GM23338 (cell line): Measurements from ENCODE around the gene ARHGEF10L. TPM values are rescaled to one million over a fixed set of nuclear protein-coding genes. Genes with fewer than 3 reads are reported as not detected.

Experiments
- ATAC-seq: fragments of 200-7000 bp; cut with Tn5 transposase; 3 replicates; pipeline ENCODE4 v1.9.1; 2020
- DNase-seq: peaks from one replicate; pipeline ENCODE4 v3.0.0-alpha.2; 2015; ENCODE audit warnings: low spot score
- H2AFZ ChIP-seq: fragments of 200-600 bp; sonication (generic); 2 replicates; pipeline ENCODE4 v1.8.0; 2016; ENCODE audit warnings: antibody characterized with exemption, mild to moderate bottlenecking, moderate library complexity
- H3F3A ChIP-seq: fragments of 200-600 bp; sonication (generic); replicated peaks from 2 replicates; pipeline ENCODE4 v1.8.0; 2017; ENCODE audit warnings: antibody characterized with exemption, mixed run types, low read depth
- H3K27ac ChIP-seq: fragments of 200-600 bp; sonication (generic); 2 replicates; pipeline ENCODE4 v1.6.1; 2016; ENCODE audit warnings: low read depth
- H3K27me3 ChIP-seq: fragments of 200-600 bp; sonication (generic); 2 replicates; pipeline ENCODE4 v1.8.0; 2016; ENCODE audit warnings: mild to moderate bottlenecking, mixed run types, moderate library complexity; ENCODE audit not compliant: insufficient read depth
- H3K36me3 ChIP-seq: fragments of 200-600 bp; sonication (generic); 2 replicates; pipeline ENCODE4 v1.8.0; 2016; ENCODE audit warnings: mild to moderate bottlenecking; ENCODE audit not compliant: insufficient read depth
- H3K4me1 ChIP-seq: fragments of 200-600 bp; sonication (generic); 2 replicates; pipeline ENCODE4 v1.8.0; 2016; ENCODE audit warnings: mild to moderate bottlenecking, moderate library complexity; ENCODE audit not compliant: insufficient read depth
- H3K4me2 ChIP-seq: fragments of 200-600 bp; sonication (generic); 2 replicates; pipeline ENCODE4 v1.7.1; 2017; ENCODE audit warnings: mixed run types
- H3K4me3 ChIP-seq: fragments of 200-600 bp; sonication (generic); 2 replicates; pipeline ENCODE4 v1.6.1; 2016; ENCODE audit warnings: mixed run types
- H3K79me2 ChIP-seq: fragments of 200-600 bp; sonication (generic); replicated peaks from 2 replicates; pipeline ENCODE4 v1.8.0; 2017; ENCODE audit warnings: mild to moderate bottlenecking; ENCODE audit not compliant: insufficient read depth
- H3K9me2 ChIP-seq: fragments of 200-600 bp; sonication (generic); 2 replicates; pipeline ENCODE4 v1.8.0; 2017; ENCODE audit not compliant: insufficient read depth
- H4K20me1 ChIP-seq: fragments of 200-600 bp; sonication (generic); replicated peaks from 2 replicates; pipeline ENCODE4 v1.8.0; 2017; ENCODE audit warnings: mild to moderate bottlenecking; ENCODE audit not compliant: insufficient read depth
- H3K27ac Mint-ChIP-seq: 2 replicates; pipeline ENCODE4 v1.8.0; 2020; ENCODE audit warnings: inconsistent platforms, mild to moderate bottlenecking, moderate library complexity, mixed read lengths
- H3K27me3 Mint-ChIP-seq: 3 replicates; pipeline ENCODE4 v1.8.0; 2022; ENCODE audit warnings: low read depth, mild to moderate bottlenecking, moderate library complexity, mixed read lengths, inconsistent platforms; ENCODE audit not compliant: insufficient read depth, poor library complexity
- H3K36me3 Mint-ChIP-seq: 3 replicates; pipeline ENCODE4 v1.8.0; 2021; ENCODE audit warnings: low read depth, mild to moderate bottlenecking, inconsistent platforms, moderate library complexity, mixed read lengths
- H3K4me1 Mint-ChIP-seq: 3 replicates; pipeline ENCODE4 v1.8.0; 2020; ENCODE audit warnings: mild to moderate bottlenecking, inconsistent platforms, mixed read lengths
- H3K4me3 Mint-ChIP-seq: 3 replicates; pipeline ENCODE4 v1.8.0; 2021; ENCODE audit warnings: moderate library complexity, mild to moderate bottlenecking, inconsistent platforms, mixed read lengths
- H3K9me3 Mint-ChIP-seq: 3 replicates; pipeline ENCODE4 v1.8.0; 2020; ENCODE audit warnings: moderate library complexity, mild to moderate bottlenecking, inconsistent platforms, mixed read lengths
- CREB1 ChIP-seq: fragments of 250-450 bp; sonication (Bioruptor Pico); IDR thresholded peaks from 2 replicates; pipeline ENCODE4 v1.5.0; 2020; ENCODE audit warnings: low read depth, mild to moderate bottlenecking, moderate library complexity
- EZH2 ChIP-seq: fragments of 200-600 bp; sonication (generic); IDR thresholded peaks from one replicate; pipeline ENCODE4 v1.8.0; 2017; ENCODE audit warnings: antibody characterized with exemption, mild to moderate bottlenecking, low read depth; ENCODE audit not compliant: unreplicated experiment
- EZH2phosphoT487 ChIP-seq: fragments of 200-600 bp; sonication (generic); IDR thresholded peaks from one replicate; pipeline ENCODE4 v1.8.1; 2018; ENCODE audit warnings: antibody characterized with exemption; ENCODE audit not compliant: unreplicated experiment
- JUNB ChIP-seq: IDR thresholded peaks from one replicate; pipeline ENCODE4 v1.6.1; 2016; ENCODE audit warnings: antibody characterized with exemption; ENCODE audit not compliant: unreplicated experiment
- NANOG ChIP-seq: IDR thresholded peaks from 2 replicates; pipeline ENCODE4 v1.6.1; 2016; ENCODE audit warnings: antibody characterized with exemption, borderline replicate concordance
- POLR2AphosphoS5 ChIP-seq: IDR thresholded peaks from 2 replicates; pipeline ENCODE4 v1.6.1; 2016; ENCODE audit warnings: antibody characterized with exemption, low read depth
- REST ChIP-seq: IDR thresholded peaks from one replicate; pipeline ENCODE4 v1.6.1; 2018; ENCODE audit warnings: antibody characterized with exemption; ENCODE audit not compliant: unreplicated experiment
- STAT1 ChIP-seq: IDR thresholded peaks from one replicate; pipeline ENCODE4 v1.6.1; 2016; ENCODE audit warnings: antibody characterized with exemption; ENCODE audit not compliant: unreplicated experiment
- ZNF114 ChIP-seq: fragments of 250-450 bp; sonication (Bioruptor Pico); IDR thresholded peaks from 2 replicates; pipeline ENCODE4 v1.5.0; 2020; ENCODE audit warnings: mild to moderate bottlenecking, moderate library complexity
- ZNF331 ChIP-seq: fragments of 250-450 bp; sonication (Bioruptor Pico); IDR thresholded peaks from 2 replicates; pipeline ENCODE4 v1.5.0; 2020; ENCODE audit warnings: low read depth, mild to moderate bottlenecking, moderate library complexity
- ZNF462 ChIP-seq: fragments of 250-450 bp; sonication (Bioruptor Pico); IDR thresholded peaks from 2 replicates; pipeline ENCODE4 v1.5.0; 2020; ENCODE audit warnings: mild to moderate bottlenecking, moderate library complexity
- polyA plus RNA-seq: library from polyadenylated mRNA; unstranded; fragments of >200 nt; fragmentation: Nextera tagmentation; extraction: Ambion mirVana; gene quantifications from 2 replicates; pipeline ENCODE4 v1.2.1, GENCODE V29; 2016
- total RNA-seq: library from RNA; depleted of rRNA; stranded (reverse); fragments of >200 nt; shearing (Covaris generic); gene quantifications from 2 replicates; pipeline ENCODE4 v1.2.3, GENCODE V29; 2014
- TF ChIP-seq, protein P1 (sequence below), 2 experiments: fragments of 200-600 bp in 1 of 2; sonication (generic) in 1 of 2; conservative IDR thresholded peaks; 2 replicates each; pipeline versions ENCODE4 v1.5.1 to v1.6.1; 2016 to 2017; ENCODE audit warnings: antibody characterized with exemption in 2 of 2, low read depth in 2 of 2, mild to moderate bottlenecking in 2 of 2, moderate library complexity in 1 of 2

Gene ARHGEF10L
- total and polyA plus RNA-seq, 2 experiments from 2014 or later = 12.1 to 46.8 TPM

DNA sequence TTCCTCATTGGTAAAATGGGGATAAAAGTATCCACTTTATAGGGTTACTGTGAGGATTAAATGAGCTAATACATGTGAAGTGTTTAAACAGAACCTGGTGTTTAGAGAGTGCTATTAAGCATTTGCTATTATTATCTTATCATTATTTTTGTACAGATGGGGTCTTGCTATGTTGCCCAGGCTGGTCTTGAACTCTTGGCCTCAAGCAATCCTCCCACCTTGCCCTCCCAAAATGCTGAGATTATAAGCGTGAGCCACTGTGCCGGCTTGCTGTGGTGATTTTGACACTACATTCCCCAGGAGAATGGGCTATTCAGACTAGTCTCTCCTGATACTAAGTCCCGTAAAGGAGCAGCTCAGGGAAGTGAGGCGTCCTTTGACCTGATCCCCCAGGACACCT, 6.3 kb upstream of the ARHGEF10L start:
- no peaks in the 10 kb centered on the region for H3K36me3 Mint-ChIP-seq
- TF ChIP-seq NANOG (no peak), STAT1 (no peak), POLR2AphosphoS5 (no peak), REST (no peak), ZNF331 (no peak), CREB1 (CRISPR knock-in tag) (no peak), ZNF462 (no peak), ZNF114 (CRISPR knock-in tag) (no peak), EZH2 (no peak), JUNB (no peak), EZH2phosphoT487 (no peak)
- TF ChIP-seq, protein P1, sequence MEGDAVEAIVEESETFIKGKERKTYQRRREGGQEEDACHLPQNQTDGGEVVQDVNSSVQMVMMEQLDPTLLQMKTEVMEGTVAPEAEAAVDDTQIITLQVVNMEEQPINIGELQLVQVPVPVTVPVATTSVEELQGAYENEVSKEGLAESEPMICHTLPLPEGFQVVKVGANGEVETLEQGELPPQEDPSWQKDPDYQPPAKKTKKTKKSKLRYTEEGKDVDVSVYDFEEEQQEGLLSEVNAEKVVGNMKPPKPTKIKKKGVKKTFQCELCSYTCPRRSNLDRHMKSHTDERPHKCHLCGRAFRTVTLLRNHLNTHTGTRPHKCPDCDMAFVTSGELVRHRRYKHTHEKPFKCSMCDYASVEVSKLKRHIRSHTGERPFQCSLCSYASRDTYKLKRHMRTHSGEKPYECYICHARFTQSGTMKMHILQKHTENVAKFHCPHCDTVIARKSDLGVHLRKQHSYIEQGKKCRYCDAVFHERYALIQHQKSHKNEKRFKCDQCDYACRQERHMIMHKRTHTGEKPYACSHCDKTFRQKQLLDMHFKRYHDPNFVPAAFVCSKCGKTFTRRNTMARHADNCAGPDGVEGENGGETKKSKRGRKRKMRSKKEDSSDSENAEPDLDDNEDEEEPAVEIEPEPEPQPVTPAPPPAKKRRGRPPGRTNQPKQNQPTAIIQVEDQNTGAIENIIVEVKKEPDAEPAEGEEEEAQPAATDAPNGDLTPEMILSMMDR (conservative IDR thresholded peaks at IDR 0.05; ENCODE audit: low read depth in 2 of 2) = no peak
- no peak overlapping the region for H3K4me3 ChIP-seq
- no peaks in the 10 kb centered on the region for H3K9me2 ChIP-seq
- peaks cover 12% of the 10 kb centered on the region for H3K27me3 Mint-ChIP-seq
- H3K36me3 ChIP-seq = no peaks in the 10 kb centered on the region
- H2AFZ ChIP-seq = no peak overlapping the region
- H3K4me1 Mint-ChIP-seq = peaks cover 29% of the 10 kb centered on the region
- no peak overlapping the region for H3K27ac ChIP-seq
- H3K4me3 Mint-ChIP-seq = no peak overlapping the region
- DNase-seq = no peak
- no peak overlapping the region for H3K4me2 ChIP-seq
- H3K4me1 ChIP-seq = peaks cover 10% of the 10 kb centered on the region
- H3K9me3 Mint-ChIP-seq = no peaks in the 10 kb centered on the region; the same call in 2 of the 3 replicates
- no peaks in the 10 kb centered on the region for H3K79me2 ChIP-seq
- no peak overlapping the region for H3K27ac Mint-ChIP-seq
- no peaks in the 10 kb centered on the region for H3K27me3 ChIP-seq
- no peak for ATAC-seq
- H4K20me1 ChIP-seq = no peaks in the 10 kb centered on the region
- H3F3A ChIP-seq = peaks cover 6% of the 10 kb centered on the region
